CD4-positive, alpha-beta T cell (primary cell): ENCODE data around the gene PAGE2B. TPM values are rescaled to one million over a fixed set of nuclear protein-coding genes. Genes with fewer than 3 reads are reported as not detected.

Source experiments
- ATAC-seq: fragments of 200-7000 bp; cut with Tn5 transposase; one replicate; pipeline ENCODE4 v1.10.0; 2022; ENCODE audit warnings: mild to moderate bottlenecking; ENCODE audit not compliant: poor library complexity
- CTCF ChIA-PET: fragments of 350-600 bp; sonication (Branson Sonifier 250); formaldehyde crosslinking; loops from one replicate; lab custom pipeline; 2021; ENCODE audit warnings: antibody characterized with exemption, inconsistent platforms; lab: Charles Lee
- POLR2A ChIA-PET: fragments of 350-600 bp; sonication (Branson Sonifier 250); formaldehyde crosslinking; loops from one replicate; lab custom pipeline; 2021; ENCODE audit warnings: antibody characterized with exemption, inconsistent platforms; lab: Charles Lee
- DNase-seq, 14 experiments: peaks; one replicate each; pipeline ENCODE4 v3.0.0-alpha.2; 2013 to 2020; ENCODE audit warnings: mixed read lengths in 2 of 14
- H3K27ac ChIP-seq, 2 donors: one replicate each; pipeline versions ENCODE4 v1.5.1 to v1.7.0; 2013; ENCODE audit warnings: low read length in 2 of 2, low read depth in 1 of 2, mild to moderate bottlenecking in 1 of 2
- H3K27me3 ChIP-seq, 2 experiments: 1 replicate in 1 of 2; 2 replicates in 1 of 2; pipeline versions ENCODE4 v1.6.1 to v1.7.0; 2013; ENCODE audit warnings: low read length in 2 of 2, control low read depth in 1 of 2, mild to moderate bottlenecking in 1 of 2, moderate library complexity in 1 of 2; ENCODE audit not compliant: insufficient read depth in 2 of 2, control insufficient read depth in 1 of 2
- H3K36me3 ChIP-seq: one replicate; pipeline ENCODE4 v1.6.1; 2013; ENCODE audit warnings: low read length, control low read depth; ENCODE audit not compliant: insufficient read depth
- H3K4me1 ChIP-seq: one replicate; pipeline ENCODE4 v1.6.1; 2013; ENCODE audit warnings: low read length, control low read depth; ENCODE audit not compliant: insufficient read depth
- H3K4me3 ChIP-seq: one replicate; pipeline ENCODE4 v1.5.1; 2013; ENCODE audit warnings: mild to moderate bottlenecking, low read length, moderate library complexity
- H3K9me3 ChIP-seq, 2 experiments: 1 replicate in 1 of 2; 2 replicates in 1 of 2; pipeline versions ENCODE4 v1.6.1 to v1.7.0; 2013; ENCODE audit warnings: low read length in 2 of 2, mild to moderate bottlenecking in 2 of 2, control low read depth in 1 of 2, moderate library complexity in 1 of 2; ENCODE audit not compliant: control insufficient read depth in 1 of 2, insufficient read depth in 1 of 2
- H3K27ac Mint-ChIP-seq: one replicate; pipeline ENCODE4 v1.8.0; 2020; ENCODE audit warnings: mixed read lengths
- H3K27me3 Mint-ChIP-seq: one replicate; pipeline ENCODE4 v1.8.0; 2021; ENCODE audit warnings: mixed read lengths
- H3K36me3 Mint-ChIP-seq: one replicate; pipeline ENCODE4 v1.8.0; 2021; ENCODE audit warnings: low read depth, mixed read lengths
- H3K4me1 Mint-ChIP-seq: one replicate; pipeline ENCODE4 v1.8.0; 2021; ENCODE audit warnings: low read depth, mixed read lengths
- H3K4me3 Mint-ChIP-seq: one replicate; pipeline ENCODE4 v1.8.0; 2020; ENCODE audit warnings: mild to moderate bottlenecking, mixed read lengths
- H3K9me3 Mint-ChIP-seq: one replicate; pipeline ENCODE4 v1.8.0; 2020; ENCODE audit warnings: mixed read lengths
- intact Hi-C, 2 experiments: fragments of 100-400 bp; cut with DNase I in 1 of 2; cut with micrococcal nuclease in 1 of 2; formaldehyde crosslinking; loops; one replicate each; pipeline versions ENCODE4 v1.15.1 to v1.9.0; 2023 to 2025; cut with DNase I, micrococcal nuclease
- total RNA-seq, 174 experiments: library from RNA in 2 of 174; stranded (reverse) in 2 of 174; gene quantifications; one replicate each; pipeline ENCODE4 v1.2.3 and lab custom pipeline; 2021 to 2026
- TF ChIP-seq, protein P1 (sequence below): fragments of 200-600 bp; IDR thresholded peaks from one replicate; pipeline ENCODE4 v1.8.0; 2022; ENCODE audit warnings: antibody characterized with exemption, mild to moderate bottlenecking

Gene PAGE2B
- total RNA-seq, 2 experiments from 2014 or later: 0.99 to 1.0 TPM

DNA sequence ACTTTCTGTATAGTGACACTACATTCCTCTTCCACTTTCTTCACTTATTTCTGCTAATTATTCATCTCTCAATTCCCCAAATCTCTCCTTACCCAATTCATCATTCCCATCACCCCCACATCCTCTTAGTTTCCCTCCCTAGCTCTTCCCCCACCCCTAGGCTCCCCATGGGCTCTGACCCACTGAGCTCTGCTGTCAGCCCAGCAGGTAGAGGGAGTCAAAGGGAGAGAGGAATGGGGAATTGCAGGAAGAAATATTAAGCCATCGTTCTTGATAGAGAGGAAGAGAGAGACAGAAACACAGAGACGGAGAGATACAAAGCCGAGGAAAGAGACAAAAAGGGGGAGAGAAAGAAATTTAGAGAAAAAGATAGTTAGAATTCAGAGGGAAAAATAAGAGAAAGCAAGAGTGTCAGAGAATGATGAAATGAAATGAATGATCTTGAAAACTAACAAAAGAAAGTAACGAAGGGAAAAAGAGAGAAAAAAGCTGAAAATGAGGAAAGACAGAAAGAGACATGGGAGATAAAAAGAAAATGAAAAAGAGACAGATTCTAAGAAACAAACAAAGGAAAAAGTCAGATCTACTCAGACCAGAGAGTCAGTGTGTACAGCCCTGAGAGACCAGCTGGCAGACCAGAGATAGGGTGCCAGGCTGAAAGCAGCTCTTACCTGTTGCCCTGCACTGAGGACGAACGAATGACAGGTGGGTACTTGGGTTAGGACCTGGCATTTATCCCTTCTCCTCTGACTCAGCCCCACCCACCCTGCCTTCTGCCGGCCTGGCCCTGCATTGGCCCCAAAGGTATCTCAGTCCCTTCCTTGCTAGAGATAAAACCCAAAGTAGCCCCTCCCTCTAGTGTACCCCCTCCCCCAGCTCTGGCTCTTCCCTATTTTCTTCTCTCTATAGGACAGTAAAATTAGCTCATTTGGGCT, 44.3 kb upstream of the PAGE2B start, which contains the start of gene ALAS2:
TSS of gene ALAS2 (minus strand) at position 707 of the 935 bp plus-strand sequence. CDS start 4,977 bp downstream, outside the sequence.
- Histone ChIP-seq H3K36me3 (no peaks in the 10 kb centered on the region), H3K9me3 (no peaks in the 10 kb centered on the region), H3K27me3 (no peaks in the 10 kb centered on the region), H3K4me1 (no peaks in the 10 kb centered on the region), H3K27ac (no peak within 1 kb of the TSS), H3K4me3 (no peak within 1 kb of the TSS)
- no peaks in the 10 kb centered on the region for H3K27me3 Mint-ChIP-seq
- POLR2A ChIA-PET: no interaction called here
- DNase-seq (no peak), ATAC-seq (no peak)
- intact Hi-C loops: no loop called here
- H3K4me1 Mint-ChIP-seq: no peaks in the 10 kb centered on the region
- H3K36me3 Mint-ChIP-seq: no peaks in the 10 kb centered on the region
- TF ChIP-seq, protein P1, sequence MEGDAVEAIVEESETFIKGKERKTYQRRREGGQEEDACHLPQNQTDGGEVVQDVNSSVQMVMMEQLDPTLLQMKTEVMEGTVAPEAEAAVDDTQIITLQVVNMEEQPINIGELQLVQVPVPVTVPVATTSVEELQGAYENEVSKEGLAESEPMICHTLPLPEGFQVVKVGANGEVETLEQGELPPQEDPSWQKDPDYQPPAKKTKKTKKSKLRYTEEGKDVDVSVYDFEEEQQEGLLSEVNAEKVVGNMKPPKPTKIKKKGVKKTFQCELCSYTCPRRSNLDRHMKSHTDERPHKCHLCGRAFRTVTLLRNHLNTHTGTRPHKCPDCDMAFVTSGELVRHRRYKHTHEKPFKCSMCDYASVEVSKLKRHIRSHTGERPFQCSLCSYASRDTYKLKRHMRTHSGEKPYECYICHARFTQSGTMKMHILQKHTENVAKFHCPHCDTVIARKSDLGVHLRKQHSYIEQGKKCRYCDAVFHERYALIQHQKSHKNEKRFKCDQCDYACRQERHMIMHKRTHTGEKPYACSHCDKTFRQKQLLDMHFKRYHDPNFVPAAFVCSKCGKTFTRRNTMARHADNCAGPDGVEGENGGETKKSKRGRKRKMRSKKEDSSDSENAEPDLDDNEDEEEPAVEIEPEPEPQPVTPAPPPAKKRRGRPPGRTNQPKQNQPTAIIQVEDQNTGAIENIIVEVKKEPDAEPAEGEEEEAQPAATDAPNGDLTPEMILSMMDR: no peak
- H3K4me3 Mint-ChIP-seq: no peak within 1 kb of the TSS
- CTCF ChIA-PET: no interaction called here
- no peak within 1 kb of the TSS for H3K27ac Mint-ChIP-seq
- no peaks in the 10 kb centered on the region for H3K9me3 Mint-ChIP-seq

DNA sequence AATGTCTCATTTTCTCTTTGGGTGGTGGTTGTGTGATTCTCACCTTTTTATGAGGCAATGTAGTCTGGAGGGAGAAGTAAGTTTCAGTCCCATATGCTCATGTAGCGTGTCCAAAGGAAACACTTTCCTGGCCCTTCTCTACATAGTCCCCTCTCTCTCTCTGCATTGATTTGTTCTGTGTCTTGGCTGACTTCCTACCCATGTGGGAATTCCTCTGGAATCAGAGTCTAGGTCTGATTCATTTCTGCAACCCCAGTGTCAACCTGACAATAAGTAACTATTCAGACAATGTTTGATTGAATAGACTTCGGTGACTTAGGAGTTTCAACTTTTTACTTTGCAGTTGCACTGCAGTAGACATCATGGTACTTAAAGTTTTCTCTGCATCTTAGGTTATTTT, 41.4 kb upstream of the PAGE2B start:
- ChIA-PET CTCF (interaction anchor here (0.8 kb wide), 1 partner anchor 18 kb away, joined by 4 read pairs; no protein-coding TSS in a partner anchor), POLR2A (no interaction called here)
- DNase-seq (no peak), ATAC-seq (no peak)
- H3K27ac Mint-ChIP-seq: no peak overlapping the region
- no peaks in the 10 kb centered on the region for H3K4me1 Mint-ChIP-seq
- no peaks in the 10 kb centered on the region for H3K4me1 ChIP-seq
- no peaks in the 10 kb centered on the region for H3K27me3 Mint-ChIP-seq
- intact Hi-C loops: no loop called here
- TF ChIP-seq, protein P1: no peak
- no peaks in the 10 kb centered on the region for H3K27me3 ChIP-seq
- H3K9me3 ChIP-seq: no peaks in the 10 kb centered on the region
- no peaks in the 10 kb centered on the region for H3K36me3 ChIP-seq
- no peaks in the 10 kb centered on the region for H3K9me3 Mint-ChIP-seq
- H3K36me3 Mint-ChIP-seq: no peaks in the 10 kb centered on the region
- H3K4me3 Mint-ChIP-seq: no peak overlapping the region
- H3K27ac ChIP-seq: no peak overlapping the region
- H3K4me3 ChIP-seq: no peak overlapping the region

DNA sequence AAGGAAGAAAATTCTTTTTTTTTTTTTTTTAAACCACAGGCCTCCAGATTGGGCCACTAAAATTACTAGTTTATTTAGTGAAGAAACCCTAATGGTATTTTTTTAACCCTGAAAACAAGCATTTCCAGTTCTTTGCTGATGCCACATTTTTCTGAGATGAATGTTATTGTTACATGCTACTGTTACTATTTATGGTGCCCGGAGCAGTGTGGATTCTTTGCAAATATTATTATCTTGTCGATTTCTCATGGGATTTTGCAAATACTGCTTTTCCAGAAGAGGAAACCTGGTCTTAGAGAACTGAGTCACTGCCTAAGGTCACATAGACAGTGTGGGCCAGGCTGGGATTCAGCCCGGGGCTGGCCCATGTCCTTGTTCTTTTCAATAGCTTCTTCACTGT, 35.4 kb upstream of the PAGE2B start:
- no peak for ATAC-seq
- H3K27me3 Mint-ChIP-seq: no peaks in the 10 kb centered on the region
- no peaks in the 10 kb centered on the region for H3K36me3 ChIP-seq

More for the DNA sequence above, 35.4 kb upstream of the PAGE2B start:
- Mint-ChIP-seq H3K36me3 (no peaks in the 10 kb centered on the region), H3K27ac (no peak overlapping the region), H3K4me3 (no peak overlapping the region), H3K4me1 (no peaks in the 10 kb centered on the region), H3K9me3 (no peaks in the 10 kb centered on the region)
- TF ChIP-seq, protein P1: no peak
- intact Hi-C loops: no loop called here
- no peak for DNase-seq
- H3K4me1 ChIP-seq: no peaks in the 10 kb centered on the region
- H3K4me3 ChIP-seq: no peak overlapping the region
- ChIA-PET CTCF (no interaction called here), POLR2A (no interaction called here)
- H3K27ac ChIP-seq: no peak overlapping the region
- H3K27me3 ChIP-seq: no peaks in the 10 kb centered on the region
- no peaks in the 10 kb centered on the region for H3K9me3 ChIP-seq
